ENCODE results near the gene CAPN7.

The CAPN7 gene

GRCh38 chr3:15289661-15290060, 83.6 kb downstream of the CAPN7 start:
- TF ChIP-seq CTCF (IDR thresholded peaks at IDR 0.05): no peak

- TF ChIP-seq CTCF (IDR thresholded peaks at IDR 0.05): no peak
Measured at GRCh38 chr3:15290736-15291135, 84.7 kb downstream of the CAPN7 start.

- TF ChIP-seq CTCF (IDR thresholded peaks at IDR 0.05): no peak
Measured at GRCh38 chr3:15291589-15292541, 85.8 kb downstream of the CAPN7 start.

GRCh38 chr3:15292765-15293522, 86.9 kb downstream of the CAPN7 start:
- no peak for TF ChIP-seq CTCF (IDR thresholded peaks at IDR 0.05)

- no peak for TF ChIP-seq CTCF (IDR thresholded peaks at IDR 0.05)
Measured at GRCh38 chr3:15294929-15295328, 88.9 kb downstream of the CAPN7 start.

- no peak for TF ChIP-seq CTCF (IDR thresholded peaks at IDR 0.05)
Measured at GRCh38 chr3:15295506-15295905, 89.5 kb downstream of the CAPN7 start.

GRCh38 chr3:15297608-15298350, 91.7 kb downstream of the CAPN7 start:
- no peak for TF ChIP-seq CTCF (IDR thresholded peaks at IDR 0.05)
